Fibroblast of gingiva (primary cell): ENCODE results near the gene ZNF274.
"Not testable (repeated sequence)": the region's sequence is repeated elsewhere in the genome, so short reads cannot be mapped to it uniquely, and the experiment has no call there.

ENCODE experiments used
- DNase-seq: peaks from one replicate; pipeline ENCODE4 v3.0.0-alpha.2; 2011; ENCODE audit warnings: low read depth

The ZNF274 gene

DNA sequence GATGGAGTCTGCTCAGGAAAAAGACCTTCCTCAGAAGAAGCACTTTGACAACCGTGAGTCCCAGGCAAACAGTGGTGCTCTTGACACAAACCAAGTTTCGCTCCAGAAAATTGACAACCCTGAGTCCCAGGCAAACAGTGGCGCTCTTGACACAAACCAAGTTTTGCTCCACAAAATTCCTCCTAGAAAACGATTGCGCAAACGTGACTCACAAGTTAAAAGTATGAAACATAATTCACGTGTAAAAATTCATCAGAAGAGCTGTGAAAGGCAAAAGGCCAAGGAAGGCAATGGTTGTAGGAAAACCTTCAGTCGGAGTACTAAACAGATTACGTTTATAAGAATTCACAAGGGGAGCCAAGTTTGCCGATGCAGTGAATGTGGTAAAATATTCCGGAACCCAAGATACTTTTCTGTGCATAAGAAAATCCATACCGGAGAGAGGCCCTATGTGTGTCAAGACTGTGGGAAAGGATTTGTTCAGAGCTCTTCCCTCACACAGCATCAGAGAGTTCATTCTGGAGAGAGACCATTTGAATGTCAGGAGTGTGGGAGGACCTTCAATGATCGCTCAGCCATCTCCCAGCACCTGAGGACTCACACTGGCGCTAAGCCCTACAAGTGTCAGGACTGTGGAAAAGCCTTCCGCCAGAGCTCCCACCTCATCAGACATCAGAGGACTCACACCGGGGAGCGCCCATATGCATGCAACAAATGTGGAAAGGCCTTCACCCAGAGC is 29.6 kb downstream of the ZNF274 start:
- no peak for DNase-seq

GRCh38 chr19:58213075-58213369 is 30.2 kb downstream of the ZNF274 start:
- DNase-seq: no peak

GRCh38 chr19:58217069-58217481 is 34.2 kb downstream of the ZNF274 start:
- no peak for DNase-seq

GRCh38 chr19:58217607-58218391 is 34.9 kb downstream of the ZNF274 start:
- DNase-seq: no peak

GRCh38 chr19:58218899-58219298 is 36.0 kb downstream of the ZNF274 start:
- no peak for DNase-seq

- peak; percentile 12 for DNase-seq
Measured at GRCh38 chr19:58227964-58228584, 45.2 kb downstream of the ZNF274 start.

- DNase-seq: peak; percentile 64
Measured at GRCh38 chr19:58228585-58229254, 45.9 kb downstream of the ZNF274 start, which contains the start of gene ZNF544. Gene ZNF544 (plus strand): TSS chr19:58228914. CDS start chr19:58244024, 15,110 bp downstream.

DNA sequence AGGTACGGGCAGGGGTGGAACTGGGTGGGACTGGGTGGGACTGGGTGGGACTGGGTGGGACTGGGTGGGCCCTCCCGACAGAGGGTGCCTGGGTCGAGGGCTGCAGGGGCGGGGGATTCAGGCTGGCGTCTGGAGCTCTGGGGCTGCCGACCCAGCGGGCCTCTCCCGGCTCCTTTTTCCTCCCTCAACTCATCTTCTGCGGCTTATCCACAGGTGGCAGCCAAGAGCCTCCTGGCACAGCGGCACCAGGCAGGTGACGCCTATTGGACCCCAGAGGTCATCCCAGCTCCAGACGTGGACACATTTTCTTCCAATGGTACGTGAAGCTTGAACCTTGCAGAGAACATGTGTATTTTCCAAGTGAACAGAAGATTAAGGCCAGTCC is 46.4 kb downstream of the ZNF274 start:
- DNase-seq: peak; percentile 21

DNA sequence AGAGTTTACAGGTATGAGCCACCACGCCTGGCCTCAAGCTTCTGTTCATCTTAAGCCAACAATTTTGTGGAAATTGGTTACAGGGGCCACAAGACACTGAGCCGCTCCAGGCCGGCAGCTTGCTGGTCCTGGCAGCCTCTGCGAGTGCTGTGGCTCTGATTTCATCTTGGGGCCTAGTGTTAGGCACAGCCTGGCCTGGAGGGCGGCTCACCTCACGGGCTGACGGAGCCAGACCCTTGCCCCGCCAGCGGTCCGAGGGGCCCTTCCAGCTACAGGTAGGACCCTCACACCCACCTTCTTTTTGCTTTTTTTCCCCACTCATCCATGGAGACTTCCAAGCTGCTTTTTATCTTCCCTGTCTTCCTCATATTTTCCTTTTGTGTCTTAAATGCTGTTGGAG is 54.5 kb downstream of the ZNF274 start:
- no peak for DNase-seq

GRCh38 chr19:58243351-58243750 is 60.5 kb downstream of the ZNF274 start:
- DNase-seq: no peak

DNA sequence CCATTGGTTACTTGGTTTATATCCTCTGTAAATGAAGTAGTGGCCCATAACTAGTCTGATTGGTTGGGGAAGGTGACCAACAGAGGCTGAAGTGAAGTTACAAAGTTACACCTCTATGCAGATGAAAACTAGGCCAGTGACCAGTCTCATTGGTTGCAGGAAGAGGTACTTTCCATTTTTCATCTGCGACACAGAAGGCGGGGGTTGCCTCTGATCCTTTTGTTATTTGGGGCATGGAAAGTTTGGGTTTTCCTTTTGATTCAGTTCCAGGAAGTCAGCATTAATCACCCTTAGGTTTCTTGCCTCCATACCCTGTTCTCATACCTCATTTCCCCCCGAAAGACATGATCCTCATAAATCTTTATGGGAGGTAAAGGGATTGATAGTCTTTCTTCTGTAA is 66.0 kb downstream of the ZNF274 start:
- no peak for DNase-seq

GRCh38 chr19:58252102-58252685 is 69.3 kb downstream of the ZNF274 start:
- no peak for DNase-seq

- not testable (repeated sequence) for DNase-seq
Measured at GRCh38 chr19:58258259-58258658, 75.4 kb downstream of the ZNF274 start.

DNA sequence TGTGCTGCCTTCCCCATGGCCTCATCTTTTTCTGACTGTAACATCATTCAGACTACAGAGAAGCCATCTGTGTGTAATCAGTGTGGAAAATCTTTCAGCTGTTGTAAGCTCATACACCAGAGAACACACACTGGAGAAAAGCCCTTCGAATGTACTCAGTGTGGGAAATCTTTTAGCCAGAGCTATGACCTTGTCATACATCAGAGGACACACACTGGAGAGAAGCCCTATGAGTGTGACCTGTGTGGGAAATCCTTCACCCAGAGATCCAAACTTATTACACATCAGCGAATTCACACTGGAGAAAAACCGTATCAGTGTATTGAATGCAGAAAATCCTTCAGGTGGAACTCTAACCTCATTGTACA is 78.7 kb downstream of the ZNF274 start:
- no peak for DNase-seq

DNA sequence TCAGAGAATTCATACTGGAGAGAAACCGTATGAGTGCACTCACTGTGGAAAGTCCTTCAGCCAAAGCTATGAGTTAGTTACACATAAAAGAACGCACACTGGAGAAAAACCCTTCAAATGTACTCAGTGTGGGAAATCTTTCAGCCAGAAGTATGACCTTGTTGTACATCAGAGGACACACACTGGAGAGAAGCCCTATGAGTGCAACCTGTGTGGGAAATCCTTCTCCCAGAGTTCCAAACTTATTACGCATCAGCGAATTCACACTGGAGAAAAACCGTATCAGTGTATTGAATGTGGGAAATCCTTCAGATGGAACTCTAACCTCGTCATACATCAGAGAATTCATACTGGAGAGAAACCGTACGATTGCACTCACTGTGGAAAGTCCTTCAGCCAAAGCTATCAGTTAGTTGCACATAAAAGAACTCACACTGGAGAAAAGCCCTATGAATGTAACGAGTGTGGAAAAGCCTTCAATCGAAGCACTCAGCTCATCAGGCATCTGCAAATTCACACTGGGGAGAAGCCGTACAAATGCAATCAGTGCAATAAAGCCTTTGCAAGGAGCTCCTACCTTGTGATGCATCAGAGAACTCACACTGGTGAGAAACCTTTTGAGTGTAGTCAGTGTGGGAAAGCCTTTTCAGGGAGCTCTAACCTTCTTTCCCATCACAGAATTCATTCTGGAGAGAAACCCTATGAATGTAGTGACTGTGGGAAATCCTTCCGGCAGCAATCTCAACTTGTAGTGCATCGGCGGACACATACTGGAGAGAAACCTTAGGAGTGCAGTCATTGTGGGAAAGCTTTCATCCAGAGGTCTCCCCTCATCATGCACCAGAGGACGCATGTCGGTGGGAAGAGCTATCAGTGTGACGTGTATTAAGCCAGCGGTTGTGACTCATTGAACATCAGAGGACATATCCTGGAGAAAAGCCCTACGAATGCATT is 79.4 kb downstream of the ZNF274 start:
- DNase-seq: no peak

- no peak for DNase-seq
Measured at GRCh38 chr19:58262922-58263296, 80.0 kb downstream of the ZNF274 start.
